H9 (cell line): Measurements from ENCODE around the gene TTC28. TPM values are rescaled to one million over a fixed set of nuclear protein-coding genes. Genes with fewer than 3 reads are reported as not detected.

ENCODE experiments used
- DNase-seq: peaks from one replicate; pipeline ENCODE4 v3.0.0-alpha.2; 2017
- H2AFZ ChIP-seq: one replicate; pipeline ENCODE4 v1.6.1; 2013; ENCODE audit warnings: mild to moderate bottlenecking, low read length, control low read depth, moderate library complexity
- H2AK5ac ChIP-seq: 2 replicates; pipeline ENCODE4 v1.6.1; 2013; ENCODE audit warnings: low read length, control low read depth, mixed read lengths; ENCODE audit not compliant: insufficient read length
- H2BK120ac ChIP-seq: one replicate; pipeline ENCODE4 v1.6.1; 2013; ENCODE audit warnings: low read depth, mild to moderate bottlenecking, low read length, control low read depth, inconsistent platforms; ENCODE audit not compliant: poor library complexity, severe bottlenecking
- H2BK12ac ChIP-seq: 2 replicates; pipeline ENCODE4 v1.6.1; 2013; ENCODE audit warnings: low read length, control low read depth, mixed read lengths, low read depth; ENCODE audit not compliant: insufficient read length
- H2BK15ac ChIP-seq: 2 replicates; pipeline ENCODE4 v1.6.1; 2013; ENCODE audit warnings: low read depth, low read length, control low read depth
- H2BK20ac ChIP-seq: one replicate; pipeline ENCODE4 v1.6.1; 2013; ENCODE audit warnings: low read depth, mild to moderate bottlenecking, low read length, control low read depth, inconsistent platforms; ENCODE audit not compliant: poor library complexity, severe bottlenecking
- H2BK5ac ChIP-seq: 2 replicates; pipeline ENCODE4 v1.6.1; 2013; ENCODE audit warnings: low read length, control low read depth, mixed read lengths; ENCODE audit not compliant: insufficient read length
- H3K14ac ChIP-seq: 2 replicates; pipeline ENCODE4 v1.6.1; 2013; ENCODE audit warnings: low read length, control low read depth; ENCODE audit not compliant: insufficient read depth
- H3K18ac ChIP-seq: 2 replicates; pipeline ENCODE4 v1.6.1; 2013; ENCODE audit warnings: low read depth, mild to moderate bottlenecking, mixed read lengths, low read length, control low read depth; ENCODE audit not compliant: insufficient read length
- H3K23ac ChIP-seq: 2 replicates; pipeline ENCODE4 v1.6.1; 2013; ENCODE audit warnings: low read length, control low read depth, mixed read lengths, low read depth; ENCODE audit not compliant: insufficient read length
- H3K23me2 ChIP-seq: 2 replicates; pipeline ENCODE4 v1.6.1; 2013; ENCODE audit warnings: low read depth, mild to moderate bottlenecking, mixed read lengths, low read length, control low read depth; ENCODE audit not compliant: insufficient read length, poor library complexity, severe bottlenecking
- H3K27ac ChIP-seq: 2 replicates; pipeline ENCODE4 v1.5.1; 2013; ENCODE audit warnings: low read length, control low read depth, mixed read lengths, low read depth; ENCODE audit not compliant: insufficient read length
- H3K27me3 ChIP-seq: 2 replicates; pipeline ENCODE4 v1.6.1; 2013; ENCODE audit warnings: low read length, control low read depth, inconsistent platforms; ENCODE audit not compliant: insufficient read depth
- H3K4ac ChIP-seq: 2 replicates; pipeline ENCODE4 v1.6.1; 2013; ENCODE audit warnings: low read depth, mild to moderate bottlenecking, control low read depth, inconsistent platforms, low read length, moderate library complexity
- H3K4me1 ChIP-seq: 2 replicates; pipeline ENCODE4 v1.6.1; 2013; ENCODE audit warnings: low read length, control low read depth, inconsistent platforms; ENCODE audit not compliant: insufficient read depth
- H3K4me2 ChIP-seq: 2 replicates; pipeline ENCODE4 v1.6.1; 2013; ENCODE audit warnings: low read length, control low read depth, mixed read lengths; ENCODE audit not compliant: insufficient read length, insufficient read depth
- H3K56ac ChIP-seq: 2 replicates; pipeline ENCODE4 v1.6.1; 2013; ENCODE audit warnings: low read depth, mild to moderate bottlenecking, mixed read lengths, low read length, control low read depth; ENCODE audit not compliant: insufficient read length
- H3K79me1 ChIP-seq: 2 replicates; pipeline ENCODE4 v1.6.1; 2013; ENCODE audit warnings: low read depth, mild to moderate bottlenecking, moderate library complexity, low read length, control low read depth, inconsistent platforms; ENCODE audit not compliant: insufficient read depth, poor library complexity, severe bottlenecking
- H3K79me2 ChIP-seq: 2 replicates; pipeline ENCODE4 v1.6.1; 2013; ENCODE audit warnings: low read length, control low read depth, inconsistent platforms; ENCODE audit not compliant: insufficient read depth
- H3K9ac ChIP-seq: 2 replicates; pipeline ENCODE4 v1.6.1; 2013; ENCODE audit warnings: low read length, control low read depth, mixed read lengths; ENCODE audit not compliant: insufficient read length; ENCODE audit errors: extremely low read depth
- H3K9me3 ChIP-seq: one replicate; pipeline ENCODE4 v1.6.1; 2013; ENCODE audit warnings: low read depth, low read length, inconsistent platforms; ENCODE audit not compliant: control insufficient read depth
- H3T11ph ChIP-seq: one replicate; pipeline ENCODE4 v1.6.1; 2013; ENCODE audit warnings: mild to moderate bottlenecking, low read length, control low read depth, inconsistent platforms
- H4K20me1 ChIP-seq: one replicate; pipeline ENCODE4 v1.6.1; 2013; ENCODE audit not compliant: control insufficient read depth, insufficient read length, insufficient read depth
- H4K5ac ChIP-seq: 2 replicates; pipeline ENCODE4 v1.6.1; 2013; ENCODE audit warnings: low read depth, mild to moderate bottlenecking, mixed read lengths, low read length, control low read depth; ENCODE audit not compliant: insufficient read length
- H4K8ac ChIP-seq: replicated peaks from 2 replicates; pipeline ENCODE4 v1.6.1; 2013; ENCODE audit warnings: low read length, control low read depth, mixed read lengths, low read depth; ENCODE audit not compliant: insufficient read length
- H4K91ac ChIP-seq: 2 replicates; pipeline ENCODE4 v1.6.1; 2013; ENCODE audit warnings: low read depth, mild to moderate bottlenecking, moderate library complexity, mixed read lengths, low read length, control low read depth; ENCODE audit not compliant: insufficient read length
- H3K27ac Mint-ChIP-seq, 3 experiments: 2 replicates in 2 of 3; 3 replicates in 1 of 3; pipeline ENCODE4 v1.8.0; 2020 to 2021; ENCODE audit warnings: mixed read lengths in 3 of 3, mild to moderate bottlenecking in 1 of 3, moderate library complexity in 1 of 3
- H3K27me3 Mint-ChIP-seq: 2 replicates; pipeline ENCODE4 v1.8.0; 2021; ENCODE audit warnings: low read depth, mild to moderate bottlenecking, moderate library complexity, mixed read lengths
- H3K36me3 Mint-ChIP-seq, 3 experiments: 2 replicates in 2 of 3; 3 replicates in 1 of 3; pipeline ENCODE4 v1.8.0; 2020 to 2021; ENCODE audit warnings: low read depth in 3 of 3, mixed read lengths in 3 of 3; ENCODE audit not compliant: insufficient read depth in 1 of 3
- H3K4me1 Mint-ChIP-seq, 2 experiments: 2 replicates each; pipeline ENCODE4 v1.8.0; 2020; ENCODE audit warnings: mixed read lengths in 2 of 2
- H3K4me3 Mint-ChIP-seq, 2 experiments: 2 replicates in 1 of 2; 3 replicates in 1 of 2; pipeline ENCODE4 v1.8.0; 2020 to 2021; ENCODE audit warnings: mild to moderate bottlenecking in 2 of 2, mixed read lengths in 2 of 2, moderate library complexity in 1 of 2
- H3K9me3 Mint-ChIP-seq, 2 experiments: 2 replicates in 1 of 2; 3 replicates in 1 of 2; pipeline ENCODE4 v1.8.0; 2020; ENCODE audit warnings: mild to moderate bottlenecking in 2 of 2, mixed read lengths in 2 of 2, moderate library complexity in 1 of 2
- WGBS: extraction: QIAGEN DNeasy Blood & Tissue Kit; methylation state at CpG from one replicate; pipeline ENCODE4 v1.1.7; 2013; ENCODE audit warnings: missing lambda C conversion rate, low lambda C conversion rate, mixed read lengths; ENCODE audit not compliant: insufficient read length; ENCODE audit errors: extremely low coverage; 5-methylcytosine and 5-hydroxymethylcytosine counted together
- total RNA-seq: library from RNA; stranded (reverse); gene quantifications from 2 replicates; pipeline ENCODE4 v1.2.1, GENCODE V29; 2021
- TF ChIP-seq, protein P1 (sequence below): fragments of 200-600 bp; sonication (generic); conservative IDR thresholded peaks from 3 replicates; pipeline ENCODE4 v1.8.0; 2021; ENCODE audit warnings: antibody characterized with exemption, mild to moderate bottlenecking

TTC28 gene
- total RNA-seq, 1 experiment from 2014 or later = 13.6 TPM

DNA sequence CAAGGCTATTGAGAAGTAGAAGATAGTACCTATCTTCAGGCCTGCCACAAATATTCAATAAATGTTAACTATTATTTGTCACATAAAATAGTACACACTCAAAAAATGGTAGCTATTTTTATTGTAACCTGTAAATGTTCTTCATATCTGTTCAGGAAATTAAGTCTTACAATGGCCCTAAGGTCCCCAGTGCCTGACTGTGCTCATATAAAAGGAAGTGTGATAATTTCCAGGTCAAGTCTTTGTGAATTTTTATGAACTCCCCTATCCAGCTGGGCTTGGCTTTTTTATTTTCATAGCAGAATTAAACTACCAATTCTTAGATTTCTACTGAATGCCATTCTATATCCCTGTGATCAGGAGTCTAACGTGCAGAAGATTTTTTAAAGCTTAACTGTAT lies 476.4 kb downstream of the TTC28 start:
- no peaks in the 10 kb centered on the region for H4K20me1 ChIP-seq
- H3K4ac ChIP-seq = no peak overlapping the region
- Mint-ChIP-seq H3K4me3 (no peak overlapping the region), H3K9me3 (no peaks in the 10 kb centered on the region), H3K27me3 (peaks cover 17% of the 10 kb centered on the region), H3K27ac (no peak overlapping the region), H3K4me1 (peaks cover 3 to 4% of the 10 kb centered on the region in 2 experiments), H3K36me3 (no peaks in the 10 kb centered on the region)
- no peak overlapping the region for H4K8ac ChIP-seq
- no peak overlapping the region for H3K4me2 ChIP-seq
- DNase-seq = no peak
- H2AK5ac ChIP-seq = no peak overlapping the region
- H3K14ac ChIP-seq = no peak overlapping the region
- no peaks in the 10 kb centered on the region for H3K23me2 ChIP-seq
- no peaks in the 10 kb centered on the region for H3K4me1 ChIP-seq
- H2BK5ac ChIP-seq = no peak overlapping the region
- H3K18ac ChIP-seq = no peak overlapping the region
- no peak overlapping the region for H4K91ac ChIP-seq
- TF ChIP-seq, protein P1, sequence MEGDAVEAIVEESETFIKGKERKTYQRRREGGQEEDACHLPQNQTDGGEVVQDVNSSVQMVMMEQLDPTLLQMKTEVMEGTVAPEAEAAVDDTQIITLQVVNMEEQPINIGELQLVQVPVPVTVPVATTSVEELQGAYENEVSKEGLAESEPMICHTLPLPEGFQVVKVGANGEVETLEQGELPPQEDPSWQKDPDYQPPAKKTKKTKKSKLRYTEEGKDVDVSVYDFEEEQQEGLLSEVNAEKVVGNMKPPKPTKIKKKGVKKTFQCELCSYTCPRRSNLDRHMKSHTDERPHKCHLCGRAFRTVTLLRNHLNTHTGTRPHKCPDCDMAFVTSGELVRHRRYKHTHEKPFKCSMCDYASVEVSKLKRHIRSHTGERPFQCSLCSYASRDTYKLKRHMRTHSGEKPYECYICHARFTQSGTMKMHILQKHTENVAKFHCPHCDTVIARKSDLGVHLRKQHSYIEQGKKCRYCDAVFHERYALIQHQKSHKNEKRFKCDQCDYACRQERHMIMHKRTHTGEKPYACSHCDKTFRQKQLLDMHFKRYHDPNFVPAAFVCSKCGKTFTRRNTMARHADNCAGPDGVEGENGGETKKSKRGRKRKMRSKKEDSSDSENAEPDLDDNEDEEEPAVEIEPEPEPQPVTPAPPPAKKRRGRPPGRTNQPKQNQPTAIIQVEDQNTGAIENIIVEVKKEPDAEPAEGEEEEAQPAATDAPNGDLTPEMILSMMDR = no peak
- no peaks in the 10 kb centered on the region for H3K79me1 ChIP-seq
- H2BK20ac ChIP-seq = no peak overlapping the region
- no peak overlapping the region for H2BK12ac ChIP-seq
- no peak overlapping the region for H3K27ac ChIP-seq
- no peak overlapping the region for H3T11ph ChIP-seq
- H3K27me3 ChIP-seq = no peaks in the 10 kb centered on the region; the same call in 1 of the 2 replicates
- no CpG with 5 or more reads among the region's 1 CpG for WGBS
- no peak overlapping the region for H3K9ac ChIP-seq
- H3K79me2 ChIP-seq = no peaks in the 10 kb centered on the region
- no peak overlapping the region for H4K5ac ChIP-seq
- no peak overlapping the region for H3K23ac ChIP-seq
- no peak overlapping the region for H2BK15ac ChIP-seq
- no peak overlapping the region for H2AFZ ChIP-seq
- H3K9me3 ChIP-seq = no peaks in the 10 kb centered on the region
- no peak overlapping the region for H2BK120ac ChIP-seq
- H3K56ac ChIP-seq = no peak overlapping the region
